HG02759 (cell line): ENCODE data around the gene MORF4L1.
"Not testable (repeated sequence)": the region's sequence is repeated elsewhere in the genome, so short reads cannot be mapped to it uniquely, and the experiment has no call there.

Source experiments
- ATAC-seq: cut with Tn5 transposase; IDR thresholded peaks from one replicate; pipeline ENCODE4 v1.9.1; 2021; ENCODE audit warnings: mild to moderate bottlenecking, moderate library complexity; ENCODE audit not compliant: unreplicated experiment

The MORF4L1 gene, protein sequence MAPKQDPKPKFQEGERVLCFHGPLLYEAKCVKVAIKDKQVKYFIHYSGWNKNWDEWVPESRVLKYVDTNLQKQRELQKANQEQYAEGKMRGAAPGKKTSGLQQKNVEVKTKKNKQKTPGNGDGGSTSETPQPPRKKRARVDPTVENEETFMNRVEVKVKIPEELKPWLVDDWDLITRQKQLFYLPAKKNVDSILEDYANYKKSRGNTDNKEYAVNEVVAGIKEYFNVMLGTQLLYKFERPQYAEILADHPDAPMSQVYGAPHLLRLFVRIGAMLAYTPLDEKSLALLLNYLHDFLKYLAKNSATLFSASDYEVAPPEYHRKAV

DNA sequence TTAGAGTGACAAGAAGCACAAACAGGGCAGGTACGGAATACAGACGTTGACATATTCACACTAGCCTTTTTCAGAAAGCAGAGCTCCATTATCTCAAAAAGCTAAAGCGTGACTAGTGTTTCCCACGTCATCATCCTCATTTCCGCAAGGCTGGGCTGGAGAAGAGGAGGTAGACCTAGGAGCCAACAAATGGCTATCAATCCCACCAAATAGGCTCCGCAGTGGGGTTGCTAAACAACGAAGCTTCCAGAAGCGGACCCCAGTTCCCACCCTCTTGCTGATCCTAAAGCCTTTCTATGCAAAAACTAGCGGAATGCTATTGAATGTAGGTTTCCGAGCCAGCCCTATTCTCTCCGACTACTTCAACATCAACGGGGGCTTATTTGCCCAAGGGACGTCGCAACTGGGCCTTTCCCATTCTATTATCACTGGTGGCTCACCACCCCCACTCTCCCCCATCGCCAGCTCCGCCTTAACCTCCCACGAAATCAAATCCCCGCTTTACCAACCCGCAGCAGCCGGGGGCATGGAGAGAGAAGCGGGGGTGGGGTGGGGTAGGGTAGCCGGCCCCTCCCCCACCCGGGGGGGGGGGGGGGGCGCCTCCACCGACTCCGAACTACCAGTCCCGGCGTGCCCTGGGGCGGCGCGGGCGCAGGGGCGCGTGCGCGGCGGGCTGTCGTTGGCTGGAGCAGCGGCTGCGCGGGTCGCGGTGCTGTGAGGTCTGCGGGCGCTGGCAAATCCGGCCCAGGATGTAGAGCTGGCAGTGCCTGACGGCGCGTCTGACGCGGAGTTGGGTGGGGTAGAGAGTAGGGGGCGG, at the start of gene MORF4L1:
Gene MORF4L1, plus strand, starts transcription at position 736 of the 817 bp plus-strand sequence. CDS start 128 bp downstream, outside the sequence.
- ATAC-seq, result peak; percentile 89

GRCh38 chr15:78828920-78829319, 43.8 kb upstream of the MORF4L1 start:
- ATAC-seq, result no peak

DNA sequence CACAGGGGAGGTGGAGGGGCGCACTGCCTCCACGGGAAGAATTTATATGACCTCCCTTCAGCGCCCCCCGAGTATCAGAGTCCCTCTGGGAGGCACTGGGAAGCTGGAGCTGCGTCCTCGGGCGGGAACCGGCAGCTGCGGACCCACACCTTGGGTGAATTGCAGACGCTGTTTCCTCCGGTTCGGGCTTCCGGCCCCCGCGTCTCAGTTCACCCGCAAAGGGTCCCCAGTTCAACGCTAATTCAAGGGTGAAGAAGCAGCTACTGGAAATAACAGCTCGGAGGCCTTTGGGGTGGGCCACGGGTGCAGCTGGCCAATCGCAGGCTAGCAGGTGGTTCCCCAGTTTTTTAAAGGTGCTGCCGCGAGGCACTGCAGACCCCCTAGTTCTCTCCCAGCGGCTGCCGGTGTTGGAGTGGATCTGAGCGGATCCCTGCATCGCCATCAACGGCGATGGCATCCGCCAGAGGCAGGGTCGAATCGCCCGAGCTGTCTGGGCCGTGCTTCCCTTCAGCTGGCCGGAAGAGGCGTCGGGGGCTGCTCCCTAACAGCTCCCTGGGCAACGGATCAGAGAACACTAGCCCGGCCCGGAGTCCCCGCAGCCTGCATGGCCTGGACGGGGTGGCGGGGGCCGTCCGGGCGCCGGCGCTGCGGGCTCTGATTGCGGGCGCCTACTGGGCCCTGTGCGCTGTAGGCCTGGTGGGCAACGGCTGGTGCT, 42.0 kb upstream of the MORF4L1 start:
- ATAC-seq, result no peak

- no peak for ATAC-seq
Measured at GRCh38 chr15:78831229-78832207, 41.2 kb upstream of the MORF4L1 start.

DNA sequence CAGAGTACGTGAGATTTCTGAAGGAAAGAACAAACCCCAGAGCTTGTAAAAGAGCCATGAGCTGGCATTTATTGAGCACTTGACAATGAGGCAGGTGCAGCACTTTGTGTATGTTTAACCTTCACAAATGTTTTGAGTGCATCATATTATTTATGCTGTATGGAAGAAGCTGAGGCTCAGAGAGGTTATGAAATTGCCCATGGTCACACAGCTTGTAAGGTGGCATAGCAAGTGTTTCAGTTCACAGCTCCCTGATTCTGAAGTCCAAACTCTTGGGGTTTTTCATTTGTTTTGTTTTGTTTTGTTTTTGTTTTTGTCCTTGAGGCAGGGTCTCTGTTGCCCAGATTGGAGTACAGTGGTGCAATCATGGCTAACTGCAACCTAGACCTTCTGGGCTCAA, 36.4 kb upstream of the MORF4L1 start:
- ATAC-seq, result no peak

GRCh38 chr15:78837131-78837530, 35.6 kb upstream of the MORF4L1 start:
- ATAC-seq, result no peak

GRCh38 chr15:78837543-78837942, 35.1 kb upstream of the MORF4L1 start:
- ATAC-seq, result no peak

- no peak for ATAC-seq
Measured at GRCh38 chr15:78838489-78838888, 34.2 kb upstream of the MORF4L1 start.

GRCh38 chr15:78839151-78839550, 33.5 kb upstream of the MORF4L1 start:
- ATAC-seq, result not testable (repeated sequence)

DNA sequence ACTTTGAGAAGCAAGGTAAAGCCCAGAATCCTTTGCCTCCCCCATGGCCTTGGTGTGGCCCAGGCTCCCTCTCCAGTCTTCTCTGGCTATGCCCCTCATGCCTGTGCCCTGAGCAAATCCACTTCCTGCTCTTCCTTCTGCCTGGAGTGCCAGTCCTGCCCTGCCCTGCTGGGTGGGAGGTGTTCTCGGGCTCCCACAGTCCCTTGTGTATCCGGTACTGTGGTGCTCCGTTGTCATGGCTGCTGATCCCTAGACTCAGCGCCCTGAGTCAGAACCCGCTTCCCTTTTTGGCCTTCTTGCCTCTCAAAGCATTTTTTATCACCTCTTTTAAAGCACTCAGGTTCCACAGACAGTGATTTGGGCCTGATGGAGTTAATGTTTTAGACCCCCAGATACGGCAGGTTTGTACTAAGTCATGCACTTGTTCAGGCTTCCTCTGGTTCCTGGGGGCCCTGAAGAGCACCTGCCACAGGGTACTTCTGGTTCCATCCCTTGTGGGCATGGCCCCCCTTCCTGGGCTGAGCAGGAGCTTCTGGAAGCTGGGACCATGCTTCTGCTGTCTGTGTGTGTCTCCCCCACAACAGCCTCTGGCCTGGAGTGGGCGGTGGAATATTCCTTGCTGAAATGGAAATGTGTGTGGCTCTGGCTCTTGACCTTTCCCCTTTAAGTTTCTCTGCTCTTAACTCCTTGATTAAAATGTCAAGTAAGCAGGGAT, 31.9 kb upstream of the MORF4L1 start:
- ATAC-seq, result no peak

GRCh38 chr15:78841376-78841706, 31.3 kb upstream of the MORF4L1 start:
- no peak for ATAC-seq

DNA sequence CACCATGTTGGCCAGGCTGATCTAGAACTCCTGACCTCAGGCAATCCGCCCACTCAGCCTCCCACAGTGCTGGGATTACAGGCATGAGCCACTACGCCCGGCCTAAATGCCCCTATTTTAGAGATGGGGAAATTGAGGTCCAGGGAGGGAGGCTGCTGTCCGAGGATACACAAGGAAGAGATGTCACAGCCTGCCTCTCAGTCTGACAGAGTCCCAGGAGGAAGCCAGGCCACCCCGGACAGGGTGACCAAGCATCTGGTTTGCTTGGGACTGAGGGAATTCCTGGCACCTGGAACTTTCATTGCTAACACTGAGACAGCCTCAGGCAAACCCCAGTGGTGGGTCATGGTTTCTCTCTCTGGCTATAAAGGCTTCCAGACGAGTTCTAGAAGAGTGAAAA, 30.8 kb upstream of the MORF4L1 start:
- no peak for ATAC-seq

GRCh38 chr15:78842519-78842918, 30.2 kb upstream of the MORF4L1 start:
- ATAC-seq, result no peak

- not testable (repeated sequence) for ATAC-seq
Measured at GRCh38 chr15:78846906-78847305, 25.8 kb upstream of the MORF4L1 start.

DNA sequence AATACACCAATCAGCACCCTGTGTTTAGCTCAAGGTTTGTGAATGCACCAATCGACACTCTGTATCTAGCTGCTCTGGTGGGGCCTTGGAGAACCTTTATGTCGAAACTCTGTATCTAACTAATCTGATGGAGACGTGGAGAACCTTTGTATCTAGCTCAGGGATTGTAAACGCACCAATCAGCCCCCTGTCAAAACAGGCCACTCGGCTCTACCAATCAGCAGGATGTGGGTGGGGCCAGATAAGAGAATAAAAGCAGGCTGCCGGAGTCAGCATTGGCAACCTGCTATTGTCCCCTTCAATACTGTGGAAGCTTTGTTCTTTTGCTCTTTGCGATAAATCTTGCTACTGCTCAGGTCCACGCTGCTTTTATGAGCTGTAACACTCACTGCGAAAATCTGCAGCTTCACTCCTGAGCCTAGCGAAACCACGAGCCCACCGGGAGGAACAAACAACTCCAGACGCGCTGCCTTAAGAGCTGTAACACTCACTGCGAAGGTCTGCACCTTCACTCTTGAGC, 25.2 kb upstream of the MORF4L1 start:
- not testable (repeated sequence) for ATAC-seq

DNA sequence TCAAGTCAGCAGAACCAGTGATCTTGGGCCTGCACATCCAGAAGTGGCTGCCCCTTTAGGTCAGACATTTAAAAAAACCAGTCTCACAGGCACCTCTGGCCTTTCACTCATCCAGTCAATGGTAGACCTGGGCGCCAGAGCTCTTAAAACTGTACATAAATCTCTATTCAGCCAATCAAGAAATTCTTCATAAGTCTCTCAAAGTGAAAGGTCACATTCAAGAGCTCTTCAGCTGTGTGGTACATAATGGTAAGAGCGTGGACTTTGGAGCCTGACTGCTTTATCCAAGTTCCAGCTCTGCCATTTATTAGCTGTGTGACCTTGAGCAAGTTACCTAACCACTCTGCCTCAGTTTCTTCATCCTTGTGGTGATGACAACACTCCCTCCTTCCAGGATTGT, 22.3 kb upstream of the MORF4L1 start:
- ATAC-seq, result no peak

DNA sequence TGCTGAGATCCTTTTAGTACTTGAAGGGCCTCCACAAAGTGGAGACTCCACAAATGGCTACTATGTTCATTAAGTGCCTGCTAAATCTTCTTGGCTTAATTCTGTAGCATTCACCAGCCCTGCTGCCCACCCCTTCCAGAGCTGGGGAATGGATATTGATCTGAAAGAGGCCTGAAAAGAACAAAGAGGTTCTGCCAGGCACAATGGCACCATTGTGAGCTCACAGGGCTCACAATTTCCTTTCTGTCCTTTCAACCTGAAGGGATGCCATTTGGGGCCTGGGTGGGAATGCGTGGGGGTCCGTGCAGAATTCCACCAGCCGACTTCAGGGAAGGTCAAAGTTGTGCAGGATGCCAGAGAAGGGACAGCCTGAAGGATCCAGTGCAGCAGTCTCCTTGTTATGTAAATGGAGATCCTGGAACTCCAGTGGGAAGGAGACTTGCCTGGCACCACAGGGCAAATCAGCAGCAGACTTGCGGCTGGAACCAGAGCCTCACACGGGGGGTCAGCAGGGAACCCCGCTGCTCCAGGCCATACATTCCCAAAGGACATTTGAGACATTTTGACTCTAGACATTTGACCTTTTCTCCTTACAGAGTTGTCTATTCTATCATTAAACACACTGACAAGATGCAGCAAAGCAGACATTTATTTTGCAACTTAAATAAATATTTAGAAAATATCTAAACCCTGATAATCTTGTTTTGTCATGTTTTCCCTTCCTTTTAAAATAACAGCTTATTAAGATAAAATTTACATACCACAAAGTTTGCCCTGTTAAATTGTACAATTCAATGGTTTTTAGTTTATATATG, 21.5 kb upstream of the MORF4L1 start:
- ATAC-seq, result no peak

GRCh38 chr15:78853500-78853899, 19.2 kb upstream of the MORF4L1 start:
- no peak for ATAC-seq
